ENCODE data around the gene JPH2. TPM values are rescaled to one million over a fixed set of nuclear protein-coding genes. Genes with fewer than 3 reads are reported as not detected.

The JPH2 gene
- total RNA-seq, 1 experiment from 2014 or later, result 14.7 TPM

GRCh38 chr20:44222633-44223368, 35.8 kb upstream of the JPH2 start:
- Mint-ChIP-seq H3K27ac (ENCODE audit: low read depth, unreplicated experiment) (no peak overlapping the region), H3K27me3 (ENCODE audit: insufficient read depth, unreplicated experiment) (no peaks in the 10 kb centered on the region), H3K36me3 (ENCODE audit: insufficient read depth, unreplicated experiment) (no peaks in the 10 kb centered on the region), H3K4me3 (ENCODE audit: unreplicated experiment) (no peak overlapping the region), H3K9me3 (ENCODE audit: unreplicated experiment) (no peaks in the 10 kb centered on the region), H3K4me1 (ENCODE audit: insufficient read depth, unreplicated experiment) (no peaks in the 10 kb centered on the region)
- no TSS peak for BruUV-seq (replicated peaks)
- intact Hi-C loops (cut with micrococcal nuclease), result no loop called here
- ChIA-PET POLR2A (no interaction called here), CTCF (interaction anchor here (0.8 to 5.3 kb wide), 5 partner anchors 9 to 161 kb away, joined by 3 to 44 read pairs (median 13); partner anchors contain the start of gene FITM2)
- DNase-seq (ENCODE audit: unreplicated experiment), result no peak
- TF ChIP-seq CTCF (IDR thresholded peaks at IDR 0.05; ENCODE audit: unreplicated experiment), result no peak

GRCh38 chr20:44222027-44222426, 35.0 kb upstream of the JPH2 start:
- H3K27me3 Mint-ChIP-seq (ENCODE audit: insufficient read depth, unreplicated experiment), result no peaks in the 10 kb centered on the region
- H3K9me3 Mint-ChIP-seq (ENCODE audit: unreplicated experiment), result no peaks in the 10 kb centered on the region
- no peak overlapping the region for H3K27ac Mint-ChIP-seq (ENCODE audit: low read depth, unreplicated experiment)
- DNase-seq (ENCODE audit: unreplicated experiment), result no peak
- intact Hi-C loops (cut with micrococcal nuclease), result no loop called here
- no peaks in the 10 kb centered on the region for H3K36me3 Mint-ChIP-seq (ENCODE audit: insufficient read depth, unreplicated experiment)
- no TSS peak for BruUV-seq (replicated peaks)
- no peak overlapping the region for H3K4me3 Mint-ChIP-seq (ENCODE audit: unreplicated experiment)
- POLR2A ChIA-PET, result no interaction called here
- no peaks in the 10 kb centered on the region for H3K4me1 Mint-ChIP-seq (ENCODE audit: insufficient read depth, unreplicated experiment)
- no peak for TF ChIP-seq CTCF (IDR thresholded peaks at IDR 0.05; ENCODE audit: unreplicated experiment)
- CTCF ChIA-PET, result interaction anchor here (0.7 to 5.3 kb wide), 4 partner anchors 90 to 162 kb away, joined by 3 to 44 read pairs (median 18); partner anchors contain the start of gene FITM2

- Mint-ChIP-seq H3K4me1 (ENCODE audit: insufficient read depth, unreplicated experiment) (no peaks in the 10 kb centered on the region), H3K27ac (ENCODE audit: low read depth, unreplicated experiment) (no peak overlapping the region), H3K9me3 (ENCODE audit: unreplicated experiment) (no peaks in the 10 kb centered on the region), H3K27me3 (ENCODE audit: insufficient read depth, unreplicated experiment) (no peaks in the 10 kb centered on the region), H3K36me3 (ENCODE audit: insufficient read depth, unreplicated experiment) (no peaks in the 10 kb centered on the region), H3K4me3 (ENCODE audit: unreplicated experiment) (no peak overlapping the region)
- CTCF ChIA-PET, result interaction anchor here (0.7 to 10.6 kb wide), 6 partner anchors 90 to 248 kb away, joined by 3 to 347 read pairs (median 20); partner anchors contain the start of genes FITM2 and TTPAL
- BruUV-seq (replicated peaks), result no TSS peak
- POLR2A ChIA-PET, result no interaction called here
- no peak for DNase-seq (ENCODE audit: unreplicated experiment)
- TF ChIP-seq CTCF (IDR thresholded peaks at IDR 0.05; ENCODE audit: unreplicated experiment), result no peak
- intact Hi-C loops (cut with micrococcal nuclease), result no loop called here
Observed at GRCh38 chr20:44221368-44221954, 34.5 kb upstream of the JPH2 start.

GRCh38 chr20:44219791-44220190, 32.8 kb upstream of the JPH2 start:
- no peak overlapping the region for H3K4me3 Mint-ChIP-seq (ENCODE audit: unreplicated experiment)
- POLR2A ChIA-PET, result interaction anchor here (0.5 to 4.9 kb wide), 4 partner anchors 80 to 166 kb away, joined by 3 to 63 read pairs (median 4); partner anchors contain the start of gene FITM2
- H3K9me3 Mint-ChIP-seq (ENCODE audit: unreplicated experiment), result no peaks in the 10 kb centered on the region
- no peak for DNase-seq (ENCODE audit: unreplicated experiment)
- peaks cover 8% of the 10 kb centered on the region for H3K4me1 Mint-ChIP-seq (ENCODE audit: insufficient read depth, unreplicated experiment)
- CTCF ChIA-PET, result interaction anchor here (2.0 to 10.6 kb wide), 5 partner anchors 93 to 249 kb away, joined by 6 to 536 read pairs (median 326); partner anchors contain the start of genes FITM2 and TTPAL
- no peaks in the 10 kb centered on the region for H3K27me3 Mint-ChIP-seq (ENCODE audit: insufficient read depth, unreplicated experiment)
- peaks cover 6% of the 10 kb centered on the region for H3K36me3 Mint-ChIP-seq (ENCODE audit: insufficient read depth, unreplicated experiment)
- TF ChIP-seq CTCF (IDR thresholded peaks at IDR 0.05; ENCODE audit: unreplicated experiment), result no peak
- no peak overlapping the region for H3K27ac Mint-ChIP-seq (ENCODE audit: low read depth, unreplicated experiment)
- intact Hi-C loops (cut with micrococcal nuclease), result loop anchor here (5.0 to 10.0 kb wide), 2 partner anchors 385 to 513 kb away; no protein-coding TSS in a partner anchor
- no TSS peak for BruUV-seq (replicated peaks)
